Right atrium auricular region (tissue), 2 donors: Measurements from ENCODE around the gene SLC28A3. TPM values are rescaled to one million over a fixed set of nuclear protein-coding genes. Genes with fewer than 3 reads are reported as not detected.

Source experiments
- DNase-seq: peaks from one replicate; pipeline ENCODE4 v3.0.0-alpha.2; 2019; ENCODE audit warnings: low spot score
- H3K27ac ChIP-seq, 2 donors: fragments of 200-600 bp; sonication (generic); 1 replicate in 1 of 2; 2 replicates in 1 of 2; pipeline ENCODE4 v1.5.1; 2016 to 2019
- H3K27me3 ChIP-seq, 2 donors: fragments of 200-600 bp; sonication (generic); one replicate each; pipeline versions ENCODE4 v1.5.1 to v1.6.0; 2017 to 2019
- H3K36me3 ChIP-seq: fragments of 200-600 bp; sonication (generic); one replicate; pipeline ENCODE4 v1.5.1; 2016
- H3K4me1 ChIP-seq, 2 donors: fragments of 200-600 bp; sonication (generic); one replicate each; pipeline versions ENCODE4 v1.5.1 to v1.6.0; 2017 to 2019
- H3K4me3 ChIP-seq, 2 donors: fragments of 200-600 bp; sonication (generic); 1 replicate in 1 of 2; 2 replicates in 1 of 2; pipeline ENCODE4 v1.5.1; 2017 to 2019; ENCODE audit warnings: mild to moderate bottlenecking in 1 of 2, moderate library complexity in 1 of 2
- H3K9me3 ChIP-seq, 2 donors: fragments of 200-600 bp; sonication (generic); one replicate each; pipeline ENCODE4 v1.5.1; 2019
- total RNA-seq, 2 donors: library from RNA; depleted of rRNA; stranded (reverse); fragments of >200 nt; gene quantifications; one replicate each; pipeline ENCODE4 v1.1.0, GENCODE V29; 2016
- TF ChIP-seq, protein P1 (sequence below), 2 donors: fragments of 200-600 bp; sonication (generic); IDR thresholded peaks; one replicate each; pipeline ENCODE4 v1.5.1; 2019; ENCODE audit warnings: antibody characterized with exemption in 2 of 2

SLC28A3 gene
- total RNA-seq, 2 donors from 2014 or later: 0.33 to 4.4 TPM

DNA sequence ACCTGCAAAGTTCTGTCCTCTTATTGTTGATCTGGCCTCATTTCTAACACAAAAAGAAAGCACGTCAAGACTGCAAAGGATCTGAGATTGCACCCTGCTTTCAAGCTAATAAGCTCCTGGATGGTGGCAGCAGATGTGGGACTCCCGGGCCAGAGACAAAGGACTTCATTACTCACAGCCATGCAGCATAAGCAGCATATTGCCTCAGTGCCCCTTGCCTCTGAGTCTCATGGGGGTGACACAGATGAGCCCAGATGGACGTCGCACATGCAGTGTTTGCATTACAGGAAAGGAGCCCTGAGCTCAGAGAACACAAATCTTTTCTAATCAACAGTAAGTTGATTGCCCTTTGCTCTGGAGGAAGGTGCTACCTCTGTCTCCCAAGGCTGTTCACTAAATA is 105.0 kb downstream of the SLC28A3 start:
- Histone ChIP-seq H3K27ac (no peak overlapping the region), H3K4me3 (no peak overlapping the region), H3K27me3 (no peaks in the 10 kb centered on the region), H3K9me3 (no peaks in the 10 kb centered on the region), H3K36me3 (no peaks in the 10 kb centered on the region), H3K4me1 (peaks cover 0 to 5% of the 10 kb centered on the region in 2 donors)
- DNase-seq: no peak
- TF ChIP-seq, protein P1, sequence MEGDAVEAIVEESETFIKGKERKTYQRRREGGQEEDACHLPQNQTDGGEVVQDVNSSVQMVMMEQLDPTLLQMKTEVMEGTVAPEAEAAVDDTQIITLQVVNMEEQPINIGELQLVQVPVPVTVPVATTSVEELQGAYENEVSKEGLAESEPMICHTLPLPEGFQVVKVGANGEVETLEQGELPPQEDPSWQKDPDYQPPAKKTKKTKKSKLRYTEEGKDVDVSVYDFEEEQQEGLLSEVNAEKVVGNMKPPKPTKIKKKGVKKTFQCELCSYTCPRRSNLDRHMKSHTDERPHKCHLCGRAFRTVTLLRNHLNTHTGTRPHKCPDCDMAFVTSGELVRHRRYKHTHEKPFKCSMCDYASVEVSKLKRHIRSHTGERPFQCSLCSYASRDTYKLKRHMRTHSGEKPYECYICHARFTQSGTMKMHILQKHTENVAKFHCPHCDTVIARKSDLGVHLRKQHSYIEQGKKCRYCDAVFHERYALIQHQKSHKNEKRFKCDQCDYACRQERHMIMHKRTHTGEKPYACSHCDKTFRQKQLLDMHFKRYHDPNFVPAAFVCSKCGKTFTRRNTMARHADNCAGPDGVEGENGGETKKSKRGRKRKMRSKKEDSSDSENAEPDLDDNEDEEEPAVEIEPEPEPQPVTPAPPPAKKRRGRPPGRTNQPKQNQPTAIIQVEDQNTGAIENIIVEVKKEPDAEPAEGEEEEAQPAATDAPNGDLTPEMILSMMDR (IDR thresholded peaks at IDR 0.05): no peak

DNA sequence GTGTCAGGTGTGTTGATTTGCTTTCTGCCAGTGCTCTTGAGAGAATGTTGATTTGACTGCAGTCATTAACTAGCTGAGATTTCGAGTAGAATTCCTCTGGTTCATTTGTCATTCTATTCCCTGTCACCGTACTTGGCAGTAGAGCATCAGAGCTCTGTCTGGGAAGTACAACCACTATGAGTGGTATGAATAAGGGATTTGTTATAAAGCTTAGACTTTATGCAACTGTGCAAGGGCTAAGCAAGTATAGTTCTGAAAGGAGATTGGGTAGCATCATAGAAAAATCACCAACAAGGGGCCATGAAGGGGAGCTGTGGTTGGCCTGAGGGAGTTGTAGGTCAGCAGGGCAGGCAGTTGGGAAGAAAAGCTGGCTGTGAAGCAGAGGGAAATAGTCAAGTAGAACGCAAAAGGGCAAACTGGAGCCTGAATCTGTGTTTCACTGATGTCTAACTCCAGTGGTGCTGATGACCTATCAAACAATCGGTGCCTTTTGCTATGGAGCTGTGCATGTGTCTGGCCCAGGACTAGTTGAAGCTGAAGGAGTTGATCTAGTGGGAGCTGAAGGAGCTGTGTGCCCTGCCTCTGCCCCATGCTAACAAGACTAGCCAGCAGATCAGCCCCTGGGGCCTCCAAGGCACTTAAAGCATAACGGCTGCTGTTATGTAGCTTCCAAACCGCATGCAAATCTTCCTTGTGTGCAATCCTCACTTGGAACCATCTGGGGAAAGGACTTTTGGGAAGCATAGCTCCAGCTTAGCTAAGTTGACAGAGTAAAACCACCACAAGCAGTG is 110.0 kb downstream of the SLC28A3 start:
- no peak for DNase-seq
- Histone ChIP-seq H3K36me3 (no peaks in the 10 kb centered on the region), H3K27ac (no peak overlapping the region)

DNA sequence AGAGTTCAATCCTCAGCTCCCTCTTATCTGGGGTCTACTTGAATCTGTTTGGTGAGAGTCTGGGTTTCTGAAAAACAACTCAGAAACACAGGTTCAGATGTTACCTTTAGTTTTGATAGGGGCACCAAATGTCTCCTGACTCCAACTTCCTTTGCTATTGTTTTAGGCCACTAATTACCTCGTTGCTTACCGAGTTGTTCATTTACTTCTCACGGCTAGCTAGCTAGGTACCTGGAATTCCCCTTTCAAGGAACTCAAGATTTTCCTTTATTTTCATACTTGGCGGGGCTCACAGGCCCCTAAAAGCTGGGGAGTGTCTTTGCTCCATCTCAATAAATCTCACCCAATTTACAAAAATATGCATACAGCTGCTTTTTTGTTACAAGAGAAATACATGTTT is 111.4 kb downstream of the SLC28A3 start:
- no peaks in the 10 kb centered on the region for H3K36me3 ChIP-seq
- no peak for DNase-seq
- no peak overlapping the region for H3K27ac ChIP-seq
- H3K4me3 ChIP-seq: no peak overlapping the region
- TF ChIP-seq, protein P1 (IDR thresholded peaks at IDR 0.05): no peak
- peaks cover 0 to 5% of the 10 kb centered on the region in 2 donors for H3K4me1 ChIP-seq
- no peaks in the 10 kb centered on the region for H3K27me3 ChIP-seq
- H3K9me3 ChIP-seq: no peaks in the 10 kb centered on the region

More for the DNA sequence above, 110.0 kb downstream of the SLC28A3 start:
- Histone ChIP-seq H3K4me3 (no peak overlapping the region), H3K4me1 (peaks cover 0 to 5% of the 10 kb centered on the region in 2 donors), H3K9me3 (no peaks in the 10 kb centered on the region), H3K27me3 (no peaks in the 10 kb centered on the region)
- TF ChIP-seq, protein P1 (IDR thresholded peaks at IDR 0.05): no peak

DNA sequence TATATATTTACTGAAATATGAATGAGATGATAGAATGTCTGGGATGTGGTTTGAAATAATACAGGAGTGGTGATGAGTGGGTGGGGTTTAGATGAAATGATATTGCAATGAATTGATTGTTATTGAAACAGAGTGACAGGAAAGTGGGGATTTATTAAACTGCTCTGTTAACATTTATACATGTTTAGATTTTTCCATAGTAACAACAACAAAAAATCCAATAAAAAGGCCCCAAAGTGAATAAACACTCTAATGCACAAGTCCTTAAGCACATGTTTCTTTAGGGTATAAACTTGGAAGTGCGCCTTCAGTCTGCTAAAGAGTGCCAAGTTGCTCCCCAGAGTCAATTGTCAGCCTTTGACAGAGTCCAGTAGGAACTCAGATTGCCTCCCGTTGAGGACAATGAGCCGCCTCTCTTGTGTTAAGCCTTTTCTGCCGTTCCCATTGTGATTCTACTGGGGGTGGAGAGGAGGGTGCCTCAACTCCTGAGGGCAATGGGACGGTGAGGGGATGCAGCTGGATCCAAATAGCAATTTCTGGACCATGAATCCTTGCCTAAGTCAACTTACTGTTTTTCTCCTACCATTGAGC is 112.3 kb downstream of the SLC28A3 start:
- H3K4me3 ChIP-seq: no peak overlapping the region

DNA sequence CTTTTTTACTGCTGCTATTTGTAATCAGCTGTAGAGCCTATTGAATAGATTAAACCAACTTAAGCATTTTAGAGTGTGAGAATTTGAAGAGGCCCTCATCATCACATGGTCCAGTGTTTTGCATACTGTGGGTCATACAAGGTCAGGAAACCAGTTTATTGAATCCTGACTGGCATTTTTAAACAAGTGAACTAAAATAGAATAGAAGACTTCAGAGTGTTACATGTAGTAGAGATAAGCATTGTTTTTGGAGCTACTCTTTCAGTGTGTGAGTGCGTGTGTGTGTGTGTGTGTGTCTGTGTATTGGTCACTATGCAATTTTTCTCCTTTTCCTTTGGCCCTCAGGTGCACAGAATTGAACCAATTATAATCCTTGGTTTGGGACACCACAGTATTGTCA is 114.4 kb downstream of the SLC28A3 start:
- Histone ChIP-seq H3K9me3 (peaks cover 0 to 9% of the 10 kb centered on the region in 2 donors), H3K4me3 (no peak overlapping the region), H3K27ac (no peak overlapping the region), H3K27me3 (no peaks in the 10 kb centered on the region), H3K4me1 (peaks cover 0 to 5% of the 10 kb centered on the region in 2 donors), H3K36me3 (no peaks in the 10 kb centered on the region)
- TF ChIP-seq, protein P1 (IDR thresholded peaks at IDR 0.05): no peak
- DNase-seq: no peak

More for the DNA sequence above, 112.3 kb downstream of the SLC28A3 start:
- TF ChIP-seq, protein P1 (IDR thresholded peaks at IDR 0.05): no peak
- Histone ChIP-seq H3K27me3 (no peaks in the 10 kb centered on the region), H3K4me1 (peaks cover 0 to 5% of the 10 kb centered on the region in 2 donors), H3K9me3 (no peaks in the 10 kb centered on the region), H3K27ac (no peak overlapping the region), H3K36me3 (no peaks in the 10 kb centered on the region)
- DNase-seq: no peak
